ENCODE data around the gene SHANK1.
A peak's percentile ranks its signal among the peaks of the same experiment; 100 is the strongest.

Gene SHANK1

DNA sequence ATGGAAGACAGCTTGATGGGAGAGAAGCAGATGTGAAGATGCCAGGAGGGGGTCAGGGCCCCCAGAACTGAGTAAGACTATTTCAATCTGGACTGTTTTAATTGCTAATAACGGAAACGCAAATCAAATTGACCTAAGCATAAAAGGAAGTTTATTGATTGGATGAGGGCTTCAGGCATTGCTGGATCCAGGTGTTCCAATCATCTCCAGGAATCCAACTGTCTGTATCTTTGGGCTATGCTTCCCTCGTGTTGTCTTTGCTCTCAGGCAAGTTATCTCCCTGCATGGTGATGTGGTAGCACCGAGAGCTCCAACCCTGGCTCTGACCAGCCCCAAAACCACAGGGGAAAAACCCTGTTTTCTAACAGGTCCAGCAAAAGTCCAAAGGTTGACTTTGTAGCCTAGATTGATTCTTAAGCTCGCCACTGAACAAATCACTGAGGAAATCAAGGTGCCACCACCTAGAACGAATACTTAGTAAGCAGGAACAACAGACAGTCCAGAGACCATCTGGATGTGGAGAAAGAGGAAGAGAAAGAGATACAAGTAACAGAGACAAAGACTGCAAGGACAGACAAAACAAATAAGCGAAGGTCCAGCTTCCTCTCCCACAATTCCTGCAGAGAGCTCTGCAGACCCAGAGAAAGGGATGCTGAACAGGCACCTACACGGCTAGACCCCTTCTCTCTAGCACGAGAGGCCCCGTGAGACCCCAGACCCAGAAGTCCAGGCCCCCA is 71.6 kb downstream of the SHANK1 start:
- DNase-seq (ENCODE audit: extremely low spot score, insufficient read length, low read depth) = no peak
- peak; percentile 24 for FAIRE-seq

DNA sequence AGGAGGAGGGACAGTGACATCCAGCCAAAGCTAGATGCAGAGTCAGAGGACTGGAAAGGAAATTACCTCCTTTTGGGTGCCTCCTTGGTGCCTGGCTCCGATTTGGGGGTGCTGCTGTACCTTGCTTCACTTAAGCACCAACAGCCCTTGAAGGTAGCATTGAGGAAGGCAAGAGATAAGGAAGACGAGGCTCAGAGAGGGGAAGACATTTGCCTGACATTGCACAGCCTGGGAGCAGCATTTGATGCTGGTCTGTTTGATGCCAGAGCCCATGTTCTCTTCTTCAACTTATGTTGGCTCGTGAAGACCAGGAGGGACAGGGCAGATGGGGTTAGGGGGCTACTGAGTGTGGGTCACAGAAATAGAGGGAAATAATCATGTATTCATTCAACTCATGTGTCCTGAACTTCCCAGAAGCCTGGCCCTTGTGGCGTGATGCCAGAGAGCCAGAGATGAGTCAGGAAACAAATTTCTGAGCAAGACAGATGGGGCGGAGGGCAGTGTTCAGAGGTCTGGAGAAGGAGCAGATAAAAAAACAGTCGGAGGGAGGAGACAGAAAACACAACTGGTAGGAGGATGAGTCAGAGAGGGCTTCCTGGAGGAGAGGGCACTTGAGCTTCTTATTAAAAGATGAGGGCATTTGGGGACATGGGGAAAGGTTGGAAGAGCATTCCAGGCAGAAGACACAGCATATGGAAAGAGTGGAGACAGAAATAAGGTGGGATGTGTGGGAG is 73.4 kb downstream of the SHANK1 start:
- no peak for DNase-seq (ENCODE audit: extremely low spot score, insufficient read length, low read depth)
- FAIRE-seq = no peak

DNA sequence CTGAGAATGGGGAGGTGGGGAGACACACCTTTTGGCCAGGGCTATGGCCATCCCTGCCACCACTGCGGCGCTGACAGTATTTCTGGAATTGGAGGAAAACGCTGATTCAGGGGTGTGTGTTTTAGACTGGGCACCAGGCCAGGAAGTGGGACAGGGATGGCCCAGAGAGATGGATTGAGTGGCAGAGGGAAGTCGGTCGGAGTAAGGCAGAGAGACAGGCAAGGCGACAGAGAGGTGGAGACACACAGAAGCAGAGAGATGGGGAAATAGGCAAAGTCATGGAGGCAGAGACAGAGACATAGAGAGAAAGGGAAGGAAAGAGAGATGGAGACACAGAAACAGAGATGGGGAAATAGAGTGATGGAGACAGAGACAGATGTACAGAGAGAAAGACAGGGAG is 74.5 kb downstream of the SHANK1 start:
- DNase-seq (ENCODE audit: extremely low spot score, insufficient read length, low read depth) = no peak
- no peak for FAIRE-seq

DNA sequence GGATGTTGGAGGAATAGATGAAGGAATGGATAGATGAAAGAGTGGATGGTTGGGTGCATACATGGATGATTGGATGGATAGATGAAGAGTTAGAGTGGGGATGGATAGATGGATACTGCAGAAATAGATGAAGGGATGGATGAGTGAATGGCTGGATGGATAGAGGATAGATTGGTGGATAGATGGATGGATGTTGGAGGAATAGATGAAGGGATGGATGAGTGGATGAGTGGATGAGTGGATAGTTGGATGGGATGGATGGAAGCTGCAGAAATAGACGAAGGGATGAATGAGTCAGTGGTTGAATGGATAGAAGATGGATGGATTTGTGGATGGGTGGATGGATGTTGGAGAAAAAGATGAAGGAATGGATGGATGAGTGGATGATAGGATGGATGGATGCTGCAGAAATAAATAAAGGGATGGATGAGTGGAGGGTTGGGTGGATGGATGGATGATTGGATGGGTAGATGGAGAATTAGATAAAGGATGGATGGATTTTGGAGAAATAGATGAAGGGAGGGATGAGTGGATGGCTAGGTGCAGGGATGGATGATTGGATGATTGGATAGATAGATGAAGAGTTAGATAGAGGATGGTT is 75.2 kb downstream of the SHANK1 start:
- DNase-seq (ENCODE audit: extremely low spot score, insufficient read length, low read depth) = no peak
- FAIRE-seq = no peak

DNA sequence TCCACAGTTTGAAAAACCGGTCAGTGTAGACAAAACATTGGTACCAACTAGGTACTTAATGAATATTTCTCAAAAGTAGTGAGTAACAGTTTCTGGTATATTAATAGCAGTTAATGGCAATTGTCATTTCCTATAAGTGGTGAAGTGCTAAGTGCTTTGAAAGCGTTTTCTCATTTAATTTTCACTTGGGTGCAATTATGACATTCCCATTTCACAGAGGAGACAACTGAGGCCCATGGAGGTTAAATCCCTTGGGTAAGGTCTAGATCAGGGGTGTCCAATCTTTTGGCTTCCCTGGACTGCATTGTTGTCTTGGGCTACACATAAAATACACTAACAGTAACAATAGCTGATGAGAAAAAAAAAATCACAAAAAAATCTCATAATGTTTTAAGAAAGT is 79.2 kb downstream of the SHANK1 start:
- no peak for FAIRE-seq
- DNase-seq (ENCODE audit: extremely low spot score, insufficient read length, low read depth) = no peak

DNA sequence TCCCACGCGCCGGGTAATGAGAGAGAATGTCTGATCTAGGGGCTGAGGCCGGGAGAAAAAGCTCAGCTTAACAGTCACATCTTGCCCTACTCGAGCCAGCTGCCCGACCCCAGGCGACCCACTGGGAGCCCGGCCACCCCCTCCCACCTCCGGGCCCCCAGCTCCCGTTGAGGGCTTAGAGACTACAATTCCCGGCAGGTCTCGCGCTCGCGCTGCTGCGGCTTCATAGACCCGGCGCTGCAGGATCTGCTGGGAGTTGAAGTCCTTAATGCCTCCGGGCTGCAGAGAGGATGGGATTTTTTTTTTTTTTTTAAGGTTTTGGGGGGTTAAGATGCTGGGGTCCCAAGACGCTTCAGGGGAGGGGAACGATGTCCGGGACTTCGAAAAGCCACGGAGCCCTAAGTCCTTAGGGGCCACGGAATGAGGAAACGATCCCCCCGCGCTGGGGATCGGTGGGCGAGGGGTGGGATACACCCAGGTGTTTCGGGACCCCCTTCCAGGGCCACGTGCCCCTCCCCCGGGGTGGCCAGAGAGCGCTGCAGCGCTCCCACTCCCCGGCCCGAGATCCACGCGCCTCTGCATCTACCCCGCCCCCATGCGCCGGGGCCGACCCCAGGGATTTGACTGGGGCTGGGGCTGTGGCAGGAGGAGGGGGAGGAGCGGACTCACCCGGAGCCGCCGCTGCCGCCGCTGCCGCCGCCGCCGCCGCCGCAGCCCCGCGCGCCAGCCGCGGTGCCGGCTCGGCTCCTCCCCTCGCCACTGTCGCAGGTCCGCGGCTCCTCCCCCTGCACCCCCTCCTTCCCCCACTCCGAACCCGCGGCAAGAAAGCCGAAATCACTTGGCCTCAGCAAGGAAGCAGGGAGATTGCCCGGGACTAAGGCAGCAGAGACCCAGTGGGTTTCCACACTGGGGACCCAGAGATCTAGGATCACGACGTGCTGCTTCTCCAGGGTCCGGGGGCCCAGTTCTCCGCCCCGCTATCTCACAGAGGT is 80.2 kb downstream of the SHANK1 start, which contains the start of gene SYT3:
Gene SYT3, minus strand, starts transcription at position 761 of the 992 bp plus-strand sequence. CDS start 2,470 bp downstream, outside the sequence.
- FAIRE-seq (no peak), DNase-seq (ENCODE audit: extremely low spot score, insufficient read length, low read depth) (no peak)

DNA sequence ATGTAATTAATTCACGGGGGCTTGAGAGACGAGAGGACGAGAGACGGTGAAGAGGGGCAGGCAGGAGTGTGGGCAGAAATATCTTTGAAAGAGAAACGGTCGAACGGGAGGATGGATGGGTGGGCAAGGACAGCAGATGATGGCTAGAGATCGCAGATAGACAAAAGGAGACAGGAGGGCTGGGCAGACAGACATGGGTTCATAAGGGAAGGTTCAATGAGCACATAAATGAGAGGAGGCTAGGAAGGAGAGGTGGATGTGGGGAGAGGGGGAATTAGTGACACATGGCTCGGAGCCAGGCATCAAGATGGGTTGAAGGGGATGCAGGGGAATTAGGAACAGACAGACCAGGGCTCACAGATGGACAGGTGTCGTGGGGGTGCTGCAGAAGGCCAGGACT is 81.0 kb downstream of the SHANK1 start:
- FAIRE-seq (no peak), DNase-seq (ENCODE audit: extremely low spot score, insufficient read length, low read depth) (no peak)

DNA sequence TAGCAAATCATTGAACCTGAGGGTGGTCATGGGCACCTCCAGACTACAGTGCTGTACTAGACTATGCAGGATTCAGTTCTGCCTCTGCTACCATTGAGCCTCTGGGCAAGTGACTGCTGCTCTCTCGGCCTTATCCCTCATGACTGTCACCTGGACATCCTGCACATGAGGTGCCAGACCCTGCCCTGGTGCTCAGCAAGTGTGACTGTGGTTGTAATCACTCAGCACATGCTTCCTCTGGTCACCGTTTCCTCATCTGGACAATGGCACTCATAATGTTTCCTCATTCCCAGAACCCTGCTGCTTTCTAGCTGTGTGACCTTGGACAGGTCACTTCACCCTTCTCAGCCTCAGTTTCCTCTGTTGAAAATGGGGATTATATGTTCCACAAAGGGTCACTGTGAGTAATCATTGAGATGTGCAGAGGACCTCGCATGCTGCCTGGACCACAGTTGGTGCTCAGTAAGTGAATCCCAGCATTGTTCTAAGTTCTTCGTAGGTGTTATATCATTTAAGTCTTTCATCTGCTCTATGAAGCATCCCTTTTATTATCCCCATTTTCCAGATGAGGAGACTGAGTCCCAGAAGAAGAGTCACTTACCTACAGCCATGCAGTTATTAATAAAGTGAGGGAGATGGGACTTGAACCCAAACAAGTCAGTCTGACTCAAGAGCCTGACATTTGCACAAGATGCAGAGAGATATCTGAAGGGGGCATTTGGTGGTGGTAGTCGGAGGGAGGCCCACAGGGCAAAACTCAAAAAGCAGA is 83.1 kb downstream of the SHANK1 start:
- DNase-seq (ENCODE audit: extremely low spot score, insufficient read length, low read depth) (no peak), FAIRE-seq (no peak)

DNA sequence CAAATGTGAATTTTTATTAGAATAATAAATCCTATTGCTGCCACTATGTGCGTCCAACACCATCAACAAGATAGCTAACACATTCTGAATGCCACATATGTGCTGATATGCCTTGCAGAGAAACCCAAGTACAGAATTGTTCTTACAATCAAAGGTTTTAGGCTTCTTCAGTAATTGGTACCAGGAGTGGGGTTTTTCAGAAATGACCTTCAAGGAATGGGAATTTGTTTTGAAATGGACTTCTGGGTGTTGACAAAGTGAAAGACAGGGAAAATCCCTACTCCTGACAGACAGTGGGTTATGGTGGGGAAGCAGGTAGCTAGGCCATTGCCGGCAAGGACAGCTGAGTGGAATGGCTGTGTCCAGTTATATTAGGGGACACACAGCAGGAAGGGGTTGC is 85.6 kb downstream of the SHANK1 start:
- FAIRE-seq (no peak), DNase-seq (ENCODE audit: extremely low spot score, insufficient read length, low read depth) (no peak)

DNA sequence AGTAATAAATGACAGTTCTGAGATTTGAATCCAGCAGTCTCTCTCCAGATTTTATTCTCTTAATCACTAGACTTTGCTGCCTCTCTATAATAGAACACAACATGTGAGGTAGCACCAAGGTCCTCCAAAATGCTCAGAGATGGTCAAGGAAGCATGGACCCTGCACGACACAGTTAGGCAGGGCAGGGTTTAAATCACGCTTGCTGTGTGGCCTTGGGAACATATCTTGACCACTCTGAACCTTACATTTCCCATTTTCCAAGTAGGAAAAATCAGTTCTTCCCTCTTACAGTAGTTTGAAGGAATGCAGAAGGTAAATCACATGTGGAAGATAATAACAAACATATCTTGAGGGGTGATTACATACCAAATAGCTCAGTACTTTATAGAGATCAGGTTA is 86.2 kb downstream of the SHANK1 start:
- DNase-seq (ENCODE audit: extremely low spot score, insufficient read length, low read depth) (no peak), FAIRE-seq (no peak)

DNA sequence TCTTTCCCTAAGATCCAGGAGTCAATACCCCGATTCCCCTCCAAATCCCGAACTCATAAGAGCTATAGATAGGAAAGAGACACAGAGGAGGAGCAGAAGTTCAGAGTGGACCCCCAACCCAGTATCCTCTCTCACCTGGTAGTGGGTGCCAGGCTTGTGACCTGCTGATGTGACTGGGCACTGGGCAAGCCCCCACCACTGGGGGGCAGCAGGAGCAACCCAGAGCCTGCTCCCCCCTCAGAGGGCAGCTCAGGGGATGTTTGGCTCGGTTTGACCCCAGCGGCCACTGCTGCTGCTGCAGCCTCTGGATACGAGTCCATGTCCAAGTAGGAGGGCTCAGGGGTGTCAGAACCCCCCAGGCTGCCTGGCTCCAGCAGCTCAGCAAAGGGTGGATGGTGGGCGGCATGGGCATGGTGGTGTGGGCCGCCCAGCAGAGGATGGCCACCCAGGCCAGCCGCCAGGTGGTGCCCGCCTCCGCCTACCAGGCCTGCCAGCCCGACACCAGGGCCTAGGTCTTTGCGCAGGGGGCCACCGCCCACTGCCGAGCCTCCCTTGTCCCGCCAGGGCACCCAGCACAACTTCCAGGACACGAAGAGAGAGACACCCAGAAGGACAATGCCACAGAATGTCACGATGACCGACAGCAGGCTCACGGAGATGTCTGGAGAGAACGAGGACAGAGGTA is 87.3 kb downstream of the SHANK1 start:
- no peak for DNase-seq (ENCODE audit: extremely low spot score, insufficient read length, low read depth)
- FAIRE-seq = no peak

DNA sequence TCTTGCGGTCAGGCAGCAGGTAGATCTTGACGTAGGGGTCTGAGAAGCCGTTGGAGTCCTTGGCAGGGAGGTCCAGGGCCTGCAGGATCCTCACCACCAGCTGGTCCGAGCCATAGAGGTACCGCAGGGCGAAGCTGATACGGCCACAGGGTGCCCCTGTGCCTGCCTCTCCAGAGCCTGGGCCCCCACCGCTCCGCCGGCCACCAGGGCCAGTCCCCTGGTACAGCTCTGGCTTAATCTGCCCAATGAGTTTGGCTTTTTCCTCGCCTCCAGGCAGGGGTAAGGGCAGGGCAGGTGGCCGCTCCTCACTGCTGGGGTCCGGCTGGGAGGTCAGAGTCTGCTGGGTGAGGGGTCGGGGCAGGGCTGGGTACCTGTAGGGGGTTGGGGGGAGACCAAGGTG is 89.8 kb downstream of the SHANK1 start:
- DNase-seq (ENCODE audit: extremely low spot score, insufficient read length, low read depth) (no peak), FAIRE-seq (no peak)

DNA sequence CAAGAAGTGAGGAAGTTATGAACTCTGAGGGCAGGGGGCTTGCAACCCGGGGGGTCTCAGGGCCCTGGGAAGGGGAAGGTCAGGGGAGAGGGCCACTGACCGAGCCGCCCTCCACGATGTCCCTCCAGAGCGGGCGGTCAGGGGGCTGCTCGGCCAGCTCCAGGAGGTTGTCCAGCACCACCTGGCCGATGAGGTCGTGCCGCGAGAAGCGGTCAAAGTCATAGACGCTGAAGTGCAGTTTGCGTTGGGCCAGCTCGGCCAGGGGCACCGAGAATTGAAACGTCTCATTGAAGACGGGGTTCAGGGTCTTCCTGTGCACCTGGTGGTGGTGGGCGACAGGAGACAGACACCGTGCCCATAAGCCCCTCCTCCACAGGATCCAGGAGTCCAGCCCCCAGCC is 90.4 kb downstream of the SHANK1 start:
- DNase-seq (ENCODE audit: extremely low spot score, insufficient read length, low read depth) (no peak), FAIRE-seq (no peak)

DNA sequence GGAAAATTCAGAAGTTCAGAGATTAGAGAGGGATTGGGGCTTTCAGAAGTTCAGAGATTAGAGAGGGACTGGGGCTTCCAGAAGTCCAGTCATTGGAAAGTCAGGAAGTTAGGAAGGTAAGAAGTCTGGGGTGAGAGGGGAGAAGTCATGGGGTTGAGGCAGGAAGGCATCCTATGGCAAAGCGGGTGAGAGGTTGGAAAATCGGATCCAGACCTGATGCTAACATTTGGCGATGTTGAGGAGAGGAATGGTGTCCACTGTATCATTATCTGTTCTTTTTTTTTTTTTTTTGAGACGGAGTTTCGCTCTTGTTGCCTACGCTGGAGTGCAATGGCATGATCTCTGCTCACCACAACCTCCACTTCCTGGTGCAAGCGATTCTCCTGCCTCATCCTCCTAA is 91.1 kb downstream of the SHANK1 start:
- DNase-seq (ENCODE audit: extremely low spot score, insufficient read length, low read depth) (no peak), FAIRE-seq (no peak)

DNA sequence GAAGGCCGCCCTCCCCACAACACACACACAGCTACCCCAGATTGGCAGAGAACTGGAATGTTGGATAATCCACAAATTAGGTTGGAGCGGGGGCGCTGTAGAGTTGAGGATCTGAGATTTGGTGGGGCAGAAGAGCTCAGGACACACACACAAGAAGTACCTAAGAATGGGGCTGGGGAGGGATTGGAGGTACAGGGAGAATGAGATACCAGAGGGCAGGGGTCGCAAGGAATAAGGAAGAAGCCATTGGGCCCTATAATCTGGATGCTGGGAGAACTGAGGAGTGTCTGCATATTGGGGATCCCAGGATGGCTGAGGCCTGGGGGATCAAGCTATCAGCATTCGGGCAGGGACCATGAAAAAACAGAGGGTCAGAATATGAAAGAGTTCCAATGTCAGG is 91.5 kb downstream of the SHANK1 start:
- no peak for FAIRE-seq
- no peak for DNase-seq (ENCODE audit: extremely low spot score, insufficient read length, low read depth)

DNA sequence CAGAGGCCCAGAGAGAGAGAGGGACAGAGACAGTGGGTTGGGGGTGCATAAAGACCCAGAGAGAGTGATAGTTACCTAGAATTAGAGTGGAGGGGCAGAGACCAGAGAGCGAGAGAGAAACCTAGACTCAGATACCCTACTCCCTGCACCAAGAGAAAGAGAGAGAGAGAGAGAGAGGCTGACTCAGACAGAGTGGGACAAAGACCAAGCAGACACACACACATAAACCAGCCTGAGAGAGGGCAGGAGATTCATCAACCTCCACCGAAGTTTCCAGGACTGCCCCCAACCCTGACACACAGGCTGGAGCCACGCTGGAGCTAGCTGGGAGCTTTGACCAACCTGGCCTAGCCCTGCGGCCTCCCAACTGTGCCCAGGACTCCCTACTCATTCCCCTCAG is 92.8 kb downstream of the SHANK1 start:
- FAIRE-seq (no peak), DNase-seq (ENCODE audit: extremely low spot score, insufficient read length, low read depth) (no peak)

DNA sequence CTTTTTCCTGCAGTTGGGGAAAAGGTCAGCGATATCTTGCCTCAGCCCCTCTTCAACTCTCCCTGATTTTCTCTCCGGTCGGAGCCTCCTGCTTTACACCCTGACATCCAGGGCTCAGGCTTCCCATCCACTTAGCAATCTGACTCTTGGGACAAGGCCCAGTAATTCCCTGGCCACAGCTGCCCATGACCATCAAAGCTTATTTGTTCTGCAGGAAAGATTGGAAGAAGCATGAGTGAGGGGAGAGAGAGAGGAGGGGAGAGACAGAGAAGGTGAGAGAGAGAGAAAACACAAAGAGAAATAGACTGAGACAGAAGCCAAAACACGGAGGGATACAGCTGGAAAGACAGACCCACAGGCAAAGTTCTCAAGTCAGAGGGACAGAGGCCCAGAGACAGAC is 93.6 kb downstream of the SHANK1 start:
- DNase-seq (ENCODE audit: extremely low spot score, insufficient read length, low read depth) (no peak), FAIRE-seq (no peak)

DNA sequence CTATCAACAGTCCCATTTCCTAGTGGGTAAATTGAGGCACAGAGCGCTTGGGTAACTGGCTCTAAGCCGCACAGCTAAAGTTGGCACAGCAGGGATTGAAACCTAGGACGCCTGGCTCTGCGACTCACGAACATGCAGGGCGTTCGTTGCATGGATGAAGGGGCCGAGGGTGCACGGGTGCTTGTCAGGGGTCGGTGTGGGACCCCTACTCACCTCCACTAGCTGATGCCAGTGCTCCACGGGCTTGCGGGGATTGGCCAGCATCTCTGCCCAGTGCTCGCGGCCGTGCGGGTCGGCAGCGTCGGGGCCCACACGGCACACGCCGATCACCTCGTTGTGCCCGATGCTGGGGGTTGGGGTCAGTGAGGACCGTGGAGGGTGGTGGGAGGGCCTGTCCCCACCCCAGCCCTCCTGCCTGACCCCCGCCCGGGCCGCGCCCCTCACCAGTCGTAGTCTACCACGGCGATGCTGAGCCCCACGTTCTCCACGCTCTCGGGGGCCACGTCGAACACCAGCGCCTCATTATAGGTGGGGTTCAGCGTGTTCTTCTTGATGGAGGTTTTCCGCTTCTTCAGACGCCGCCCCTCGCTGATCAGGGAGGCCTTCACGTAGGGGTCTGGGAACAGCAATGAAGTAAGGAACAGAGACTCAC is 94.5 kb downstream of the SHANK1 start:
- no peak for DNase-seq (ENCODE audit: extremely low spot score, insufficient read length, low read depth)
- FAIRE-seq = no peak
